ENCODE data around the gene NME2.

DNA sequence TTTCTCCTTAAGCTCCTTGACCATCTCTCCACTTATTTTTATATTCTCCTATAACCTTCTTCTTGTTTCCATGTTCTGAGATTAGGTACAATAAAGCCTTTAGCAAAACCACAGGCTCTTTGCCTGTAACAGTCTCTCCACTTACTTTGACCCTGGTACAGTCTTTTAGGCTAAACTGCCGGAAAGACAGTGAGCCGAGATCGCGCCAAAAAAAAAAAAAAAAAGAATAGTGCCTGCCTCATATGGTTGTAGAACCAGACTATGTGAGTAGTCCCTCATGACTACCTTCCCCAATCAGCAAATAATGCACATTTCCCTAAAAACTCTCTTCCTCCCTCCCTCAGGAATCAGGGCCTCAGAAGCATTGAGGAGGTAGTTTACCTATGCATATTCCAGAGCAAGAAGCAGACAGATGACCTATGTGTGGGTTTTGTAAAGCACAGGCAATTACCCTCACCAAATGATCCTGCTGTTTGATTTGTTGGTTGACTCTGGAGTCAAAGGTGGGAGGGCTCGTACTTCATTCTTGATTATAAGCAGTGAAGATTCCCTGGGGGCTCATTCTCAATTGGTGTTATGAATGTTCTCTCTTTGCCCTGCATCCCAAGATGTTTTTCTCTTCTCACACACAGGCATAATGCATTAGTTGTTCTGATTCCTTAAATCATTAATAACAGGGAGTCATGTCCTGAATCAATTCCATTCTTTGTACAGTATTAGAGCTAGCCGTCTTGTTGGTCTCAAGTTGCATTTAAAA is 21.8 kb upstream of the NME2 start:
- TF ChIP-seq EZH2phosphoT487 (IDR thresholded peaks at IDR 0.05; ENCODE audit: low read length) (no peak), CTCF (IDR thresholded peaks at IDR 0.05; ENCODE audit: low read length) (no peak), EZH2 (optimal IDR thresholded peaks at IDR 0.05; ENCODE audit: low read depth, low read length) (no peak)

Measured in MM.1S (cell line).